HUES6 (cell line): ENCODE measurements around the gene LHFPL6.

ENCODE experiments used
- H3K27ac ChIP-seq: 2 replicates; pipeline ENCODE4 v1.7.0; 2013; ENCODE audit warnings: low read depth, mild to moderate bottlenecking, low read length, inconsistent platforms
- H3K27me3 ChIP-seq: 2 replicates; pipeline ENCODE4 v1.6.1; 2013; ENCODE audit warnings: low read length; ENCODE audit not compliant: control insufficient read depth, insufficient read depth
- H3K36me3 ChIP-seq: 2 replicates; pipeline ENCODE4 v1.6.1; 2013; ENCODE audit warnings: low read length; ENCODE audit not compliant: control insufficient read depth, insufficient read depth
- H3K4me1 ChIP-seq: 2 replicates; pipeline ENCODE4 v1.6.1; 2013; ENCODE audit warnings: low read length; ENCODE audit not compliant: control insufficient read depth, insufficient read depth
- H3K4me3 ChIP-seq: 2 replicates; pipeline ENCODE4 v1.5.1; 2013; ENCODE audit warnings: low read depth, low read length
- H3K9ac ChIP-seq: one replicate; pipeline ENCODE4 v1.6.1; 2013; ENCODE audit warnings: mild to moderate bottlenecking, low read length
- H3K9me3 ChIP-seq: 2 replicates; pipeline ENCODE4 v1.6.1; 2013; ENCODE audit warnings: low read depth, low read length; ENCODE audit not compliant: control insufficient read depth, insufficient read depth

The LHFPL6 gene

GRCh38 chr13:39370554-39370953 is 232.4 kb downstream of the LHFPL6 start:
- no peak overlapping the region for H3K27ac ChIP-seq
- H3K4me1 ChIP-seq: peaks cover 6% of the 10 kb centered on the region; the same call in 1 of the 2 replicates
- no peak overlapping the region for H3K4me3 ChIP-seq
- H3K27me3 ChIP-seq: peaks cover 23% of the 10 kb centered on the region
- H3K36me3 ChIP-seq: no peaks in the 10 kb centered on the region
- H3K9me3 ChIP-seq: no peaks in the 10 kb centered on the region
- H3K9ac ChIP-seq: no peak overlapping the region

- Histone ChIP-seq H3K9me3 (no peaks in the 10 kb centered on the region), H3K36me3 (no peaks in the 10 kb centered on the region), H3K4me3 (no peak overlapping the region), H3K4me1 (peaks cover 11% of the 10 kb centered on the region; the same call in 1 of the 2 replicates), H3K27ac (no peak overlapping the region), H3K27me3 (peaks cover 21% of the 10 kb centered on the region), H3K9ac (no peak overlapping the region)
Observed at GRCh38 chr13:39370048-39370447, 232.9 kb downstream of the LHFPL6 start.

GRCh38 chr13:39369161-39369890 is 233.7 kb downstream of the LHFPL6 start:
- Histone ChIP-seq H3K4me3 (no peak overlapping the region), H3K4me1 (peaks cover 15% of the 10 kb centered on the region; the same call in 1 of the 2 replicates), H3K36me3 (no peaks in the 10 kb centered on the region), H3K9me3 (no peaks in the 10 kb centered on the region), H3K27me3 (peaks cover 15% of the 10 kb centered on the region), H3K27ac (no peak overlapping the region), H3K9ac (no peak overlapping the region)

GRCh38 chr13:39365879-39366278 is 237.1 kb downstream of the LHFPL6 start:
- peaks cover 10% of the 10 kb centered on the region; the same call in 1 of the 2 replicates for H3K4me1 ChIP-seq
- peaks cover 10% of the 10 kb centered on the region; the same call in 1 of the 2 replicates for H3K27me3 ChIP-seq
- no peaks in the 10 kb centered on the region for H3K9me3 ChIP-seq
- no peaks in the 10 kb centered on the region for H3K36me3 ChIP-seq
- no peak overlapping the region for H3K4me3 ChIP-seq
- H3K9ac ChIP-seq: no peak overlapping the region
- H3K27ac ChIP-seq: no peak overlapping the region

- Histone ChIP-seq H3K4me3 (no peak overlapping the region), H3K27ac (no peak overlapping the region), H3K27me3 (peaks cover 3% of the 10 kb centered on the region; the same call in 1 of the 2 replicates), H3K36me3 (no peaks in the 10 kb centered on the region), H3K4me1 (peaks cover 10% of the 10 kb centered on the region; the same call in 1 of the 2 replicates), H3K9me3 (no peaks in the 10 kb centered on the region), H3K9ac (no peak overlapping the region)
Observed at GRCh38 chr13:39364947-39365468, 238.0 kb downstream of the LHFPL6 start.

- peaks cover 10% of the 10 kb centered on the region; the same call in 1 of the 2 replicates for H3K4me1 ChIP-seq
- H3K36me3 ChIP-seq: no peaks in the 10 kb centered on the region
- no peak overlapping the region for H3K27ac ChIP-seq
- no peak overlapping the region for H3K9ac ChIP-seq
- H3K4me3 ChIP-seq: no peak overlapping the region
- no peaks in the 10 kb centered on the region for H3K27me3 ChIP-seq
- H3K9me3 ChIP-seq: no peaks in the 10 kb centered on the region
Observed at GRCh38 chr13:39363382-39363772, 239.6 kb downstream of the LHFPL6 start.

GRCh38 chr13:39362652-39363381 is 240.2 kb downstream of the LHFPL6 start:
- Histone ChIP-seq H3K9me3 (no peaks in the 10 kb centered on the region), H3K36me3 (no peaks in the 10 kb centered on the region), H3K9ac (no peak overlapping the region), H3K4me1 (peaks cover 10% of the 10 kb centered on the region; the same call in 1 of the 2 replicates), H3K27ac (no peak overlapping the region), H3K27me3 (no peaks in the 10 kb centered on the region), H3K4me3 (no peak overlapping the region)

GRCh38 chr13:39353988-39354387 is 249.0 kb downstream of the LHFPL6 start:
- Histone ChIP-seq H3K9me3 (no peaks in the 10 kb centered on the region), H3K4me1 (peaks cover 20% of the 10 kb centered on the region), H3K9ac (no peak overlapping the region), H3K27ac (no peak overlapping the region), H3K36me3 (no peaks in the 10 kb centered on the region), H3K4me3 (no peak overlapping the region), H3K27me3 (peaks cover 11% of the 10 kb centered on the region; the same call in 1 of the 2 replicates)

GRCh38 chr13:39350461-39350881 is 252.5 kb downstream of the LHFPL6 start:
- Histone ChIP-seq H3K4me1 (peaks cover 31% of the 10 kb centered on the region), H3K36me3 (no peaks in the 10 kb centered on the region), H3K9ac (no peak overlapping the region), H3K9me3 (no peaks in the 10 kb centered on the region), H3K4me3 (no peak overlapping the region), H3K27me3 (peaks cover 14% of the 10 kb centered on the region; the same call in 1 of the 2 replicates), H3K27ac (no peak overlapping the region)

- no peak overlapping the region for H3K9ac ChIP-seq
- H3K36me3 ChIP-seq: no peaks in the 10 kb centered on the region
- H3K27me3 ChIP-seq: peaks cover 14% of the 10 kb centered on the region; the same call in 1 of the 2 replicates
- peaks cover 31% of the 10 kb centered on the region for H3K4me1 ChIP-seq
- no peaks in the 10 kb centered on the region for H3K9me3 ChIP-seq
- no peak overlapping the region for H3K4me3 ChIP-seq
- no peak overlapping the region for H3K27ac ChIP-seq
Observed at GRCh38 chr13:39349391-39349960, 253.5 kb downstream of the LHFPL6 start.
